Glutamatergic neuron (in vitro differentiated cells): ENCODE measurements around the gene CADM3. TPM values are rescaled to one million over a fixed set of nuclear protein-coding genes. Genes with fewer than 3 reads are reported as not detected.

Experiments used
- DNase-seq: peaks from one replicate; pipeline ENCODE4 v3.0.0; 2022
- H3K27ac Mint-ChIP-seq: one replicate; pipeline ENCODE4 v1.8.0; 2020; ENCODE audit warnings: mild to moderate bottlenecking, mixed read lengths, inconsistent platforms; ENCODE audit not compliant: unreplicated experiment
- H3K27me3 Mint-ChIP-seq: one replicate; pipeline ENCODE4 v1.8.0; 2020; ENCODE audit warnings: mild to moderate bottlenecking, moderate library complexity, mixed read lengths, inconsistent platforms; ENCODE audit not compliant: unreplicated experiment
- H3K36me3 Mint-ChIP-seq: one replicate; pipeline ENCODE4 v1.8.0; 2020; ENCODE audit warnings: mild to moderate bottlenecking, mixed read lengths, inconsistent platforms; ENCODE audit not compliant: unreplicated experiment
- H3K4me1 Mint-ChIP-seq: one replicate; pipeline ENCODE4 v1.8.0; 2020; ENCODE audit warnings: mild to moderate bottlenecking, low read depth, mixed read lengths, inconsistent platforms; ENCODE audit not compliant: unreplicated experiment
- H3K4me3 Mint-ChIP-seq: one replicate; pipeline ENCODE4 v1.8.0; 2020; ENCODE audit warnings: mild to moderate bottlenecking, mixed read lengths, inconsistent platforms; ENCODE audit not compliant: unreplicated experiment
- H3K9me3 Mint-ChIP-seq: one replicate; pipeline ENCODE4 v1.8.0; 2020; ENCODE audit warnings: mild to moderate bottlenecking, moderate library complexity, mixed read lengths, inconsistent platforms; ENCODE audit not compliant: unreplicated experiment
- CTCF ChIP-seq: fragments of 200-600 bp; sonication (generic); IDR thresholded peaks from one replicate; pipeline ENCODE4 v1.5.0; 2021; ENCODE audit not compliant: partially characterized antibody, unreplicated experiment
- total RNA-seq: library from RNA; stranded (reverse); fragmentation: NEBNext Ultra II Directional; extraction: Animal tissue kit (Norgen Biotek cat#: 25700); gene quantifications from one replicate; pipeline ENCODE4 v1.2.1, GENCODE V29; 2021; ENCODE audit not compliant: unreplicated experiment

CADM3 gene
- total RNA-seq, 1 donor from 2014 or later = 165 TPM

- peaks cover 8% of the 10 kb centered on the region for H3K9me3 Mint-ChIP-seq
- no peak overlapping the region for H3K27ac Mint-ChIP-seq
- H3K36me3 Mint-ChIP-seq = no peaks in the 10 kb centered on the region
- peaks cover 66% of the 10 kb centered on the region for H3K4me1 Mint-ChIP-seq
- no peaks in the 10 kb centered on the region for H3K27me3 Mint-ChIP-seq
- no peak for DNase-seq
- no peak for TF ChIP-seq CTCF
- H3K4me3 Mint-ChIP-seq = peak overlapping the region; percentile 24
Measured at GRCh38 chr1:159177272-159177907, 6.0 kb downstream of the CADM3 start.

- TF ChIP-seq CTCF = no peak
- peaks cover 62% of the 10 kb centered on the region for H3K4me1 Mint-ChIP-seq
Measured at GRCh38 chr1:159179906-159180305, 8.5 kb downstream of the CADM3 start.

GRCh38 chr1:159180516-159180915 is 9.1 kb downstream of the CADM3 start:
- Mint-ChIP-seq H3K9me3 (peaks cover 2% of the 10 kb centered on the region), H3K27me3 (no peaks in the 10 kb centered on the region), H3K36me3 (no peaks in the 10 kb centered on the region), H3K4me1 (peaks cover 64% of the 10 kb centered on the region), H3K4me3 (peak overlapping the region; percentile 48), H3K27ac (peak overlapping the region; percentile 45)
- no peak for TF ChIP-seq CTCF
- no peak for DNase-seq

More at GRCh38 chr1:159179906-159180305, 8.5 kb downstream of the CADM3 start:
- Mint-ChIP-seq H3K27me3 (no peaks in the 10 kb centered on the region), H3K36me3 (no peaks in the 10 kb centered on the region), H3K27ac (peak overlapping the region; percentile 45), H3K9me3 (peaks cover 2% of the 10 kb centered on the region), H3K4me3 (peak overlapping the region; percentile 48)
- no peak for DNase-seq

- Mint-ChIP-seq H3K27me3 (no peaks in the 10 kb centered on the region), H3K4me1 (peaks cover 70% of the 10 kb centered on the region), H3K27ac (peak overlapping the region; percentile 73), H3K36me3 (no peaks in the 10 kb centered on the region), H3K4me3 (peak overlapping the region; percentile 66), H3K9me3 (peaks cover 2% of the 10 kb centered on the region)
- DNase-seq = no peak
- TF ChIP-seq CTCF = no peak
Measured at GRCh38 chr1:159181328-159182024, 10.1 kb downstream of the CADM3 start.

GRCh38 chr1:159184201-159184600 is 12.8 kb downstream of the CADM3 start:
- peaks cover 8% of the 10 kb centered on the region for H3K27me3 Mint-ChIP-seq
- peaks cover 2% of the 10 kb centered on the region for H3K9me3 Mint-ChIP-seq
- H3K4me1 Mint-ChIP-seq = peaks cover 66% of the 10 kb centered on the region
- no peak for DNase-seq
- no peak overlapping the region for H3K27ac Mint-ChIP-seq
- no peak overlapping the region for H3K4me3 Mint-ChIP-seq
- no peak for TF ChIP-seq CTCF
- H3K36me3 Mint-ChIP-seq = no peaks in the 10 kb centered on the region
